ENCODE results near the gene HRCT1.

GRCh38 chr9:35935261-35935660 is 29.3 kb downstream of the HRCT1 start:
- TF ChIP-seq CTCF (IDR thresholded peaks at IDR 0.05; ENCODE audit: extremely low read depth in 1 of 2, insufficient read depth in 1 of 2, low read depth in 1 of 2, low read length in 2 of 2) (no peak), JUN (IDR thresholded peaks at IDR 0.05; ENCODE audit: borderline replicate concordance, insufficient read depth, insufficient read length, low read depth) (no peak), POLR2A (IDR thresholded peaks at IDR 0.05; ENCODE audit: low read depth, low read length) (no peak), FOS (IDR thresholded peaks at IDR 0.05; ENCODE audit: borderline replicate concordance, insufficient read depth, low read length) (no peak)
